ENCODE data around the gene PEX14.

Gene PEX14

DNA sequence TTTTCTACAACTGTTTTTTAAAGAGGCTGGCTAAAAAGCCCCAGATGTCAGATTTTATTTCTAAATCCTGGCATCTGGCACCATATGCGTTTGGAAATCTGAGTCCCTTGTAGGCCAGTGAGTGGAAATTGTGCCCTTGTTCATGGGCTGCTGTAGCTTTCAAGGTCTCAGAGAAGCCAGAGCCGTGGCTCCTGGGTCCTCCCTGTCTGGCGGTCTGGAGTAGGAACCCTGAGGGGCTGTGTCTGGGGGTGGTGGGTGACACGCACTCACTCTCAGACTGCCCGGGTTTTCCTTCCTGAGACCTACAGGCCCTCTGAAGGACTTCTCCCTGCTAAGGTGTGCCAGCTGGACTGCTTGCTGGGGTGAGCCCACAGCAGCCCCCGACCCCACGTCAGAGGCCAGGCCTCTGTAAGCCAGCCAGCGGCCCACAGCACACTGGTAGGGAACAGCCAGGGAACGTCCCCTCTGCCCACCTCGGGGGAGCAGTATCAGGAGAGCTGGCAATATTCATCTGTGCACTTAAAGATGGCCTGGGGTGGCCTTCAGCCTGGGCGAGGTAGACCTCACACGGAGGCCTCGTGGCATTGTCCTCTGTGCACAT lies 151.5 kb downstream of the PEX14 start:
- H3K27ac ChIP-seq, result no peak overlapping the region
- no peak overlapping the region for H3K4me2 ChIP-seq (ENCODE audit: low read length)
- no peak overlapping the region for H3K9ac ChIP-seq
- H3K4me3 ChIP-seq (ENCODE audit: low read depth, low read length), result no peak overlapping the region
- no peaks in the 10 kb centered on the region for H3K79me2 ChIP-seq
- H3K27me3 ChIP-seq (ENCODE audit: control insufficient read depth, insufficient read depth, low read length), result no peaks in the 10 kb centered on the region
- TF ChIP-seq, protein P1, sequence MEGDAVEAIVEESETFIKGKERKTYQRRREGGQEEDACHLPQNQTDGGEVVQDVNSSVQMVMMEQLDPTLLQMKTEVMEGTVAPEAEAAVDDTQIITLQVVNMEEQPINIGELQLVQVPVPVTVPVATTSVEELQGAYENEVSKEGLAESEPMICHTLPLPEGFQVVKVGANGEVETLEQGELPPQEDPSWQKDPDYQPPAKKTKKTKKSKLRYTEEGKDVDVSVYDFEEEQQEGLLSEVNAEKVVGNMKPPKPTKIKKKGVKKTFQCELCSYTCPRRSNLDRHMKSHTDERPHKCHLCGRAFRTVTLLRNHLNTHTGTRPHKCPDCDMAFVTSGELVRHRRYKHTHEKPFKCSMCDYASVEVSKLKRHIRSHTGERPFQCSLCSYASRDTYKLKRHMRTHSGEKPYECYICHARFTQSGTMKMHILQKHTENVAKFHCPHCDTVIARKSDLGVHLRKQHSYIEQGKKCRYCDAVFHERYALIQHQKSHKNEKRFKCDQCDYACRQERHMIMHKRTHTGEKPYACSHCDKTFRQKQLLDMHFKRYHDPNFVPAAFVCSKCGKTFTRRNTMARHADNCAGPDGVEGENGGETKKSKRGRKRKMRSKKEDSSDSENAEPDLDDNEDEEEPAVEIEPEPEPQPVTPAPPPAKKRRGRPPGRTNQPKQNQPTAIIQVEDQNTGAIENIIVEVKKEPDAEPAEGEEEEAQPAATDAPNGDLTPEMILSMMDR (IDR thresholded peaks at IDR 0.05), result no peak
- H3K4me1 ChIP-seq, result no peaks in the 10 kb centered on the region
- no peaks in the 10 kb centered on the region for H3K36me3 ChIP-seq (ENCODE audit: control insufficient read depth, insufficient read depth, low read length)
- H2AFZ ChIP-seq, result no peak overlapping the region
- no peaks in the 10 kb centered on the region for H3K9me3 ChIP-seq (ENCODE audit: control insufficient read depth, low read length)

DNA sequence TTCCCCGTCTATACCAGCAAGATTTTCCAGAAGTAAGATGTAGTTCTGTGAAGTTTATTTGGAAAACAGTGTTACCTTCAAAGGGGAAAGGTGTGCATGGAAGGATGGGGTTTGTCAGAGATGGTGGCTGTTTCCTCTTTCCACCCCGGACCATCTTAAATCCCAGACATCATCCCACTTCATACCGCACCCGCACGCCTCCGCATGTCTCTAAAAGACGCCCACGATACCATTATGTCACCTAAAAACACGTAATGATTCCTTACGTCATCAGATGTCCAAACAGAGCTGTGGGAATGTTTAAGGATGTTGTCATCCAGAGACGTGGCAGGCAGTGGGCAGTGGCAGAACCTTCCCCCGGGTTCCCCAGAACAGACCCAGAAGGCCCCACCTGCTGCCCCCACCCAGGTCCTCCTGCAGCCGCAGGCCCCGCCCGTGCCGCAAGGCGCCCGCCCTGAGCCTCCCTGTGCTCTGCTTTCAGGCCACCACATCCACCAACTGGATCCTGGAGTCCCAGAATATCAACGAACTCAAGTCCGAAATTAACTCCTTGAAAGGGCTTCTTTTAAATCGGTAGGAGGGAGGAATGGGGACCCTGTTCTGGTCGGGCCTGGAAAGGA lies 152.2 kb downstream of the PEX14 start:
- Histone ChIP-seq H3K79me2 (no peaks in the 10 kb centered on the region), H3K9ac (no peak overlapping the region), H3K4me1 (no peaks in the 10 kb centered on the region), H3K27me3 (ENCODE audit: control insufficient read depth, insufficient read depth, low read length) (no peaks in the 10 kb centered on the region), H3K27ac (no peak overlapping the region), H3K9me3 (ENCODE audit: control insufficient read depth, low read length) (no peaks in the 10 kb centered on the region), H2AFZ (no peak overlapping the region), H3K36me3 (ENCODE audit: control insufficient read depth, insufficient read depth, low read length) (no peaks in the 10 kb centered on the region), H3K4me2 (ENCODE audit: low read length) (no peak overlapping the region), H3K4me3 (ENCODE audit: low read depth, low read length) (no peak overlapping the region)
- TF ChIP-seq, protein P1 (IDR thresholded peaks at IDR 0.05), result no peak

DNA sequence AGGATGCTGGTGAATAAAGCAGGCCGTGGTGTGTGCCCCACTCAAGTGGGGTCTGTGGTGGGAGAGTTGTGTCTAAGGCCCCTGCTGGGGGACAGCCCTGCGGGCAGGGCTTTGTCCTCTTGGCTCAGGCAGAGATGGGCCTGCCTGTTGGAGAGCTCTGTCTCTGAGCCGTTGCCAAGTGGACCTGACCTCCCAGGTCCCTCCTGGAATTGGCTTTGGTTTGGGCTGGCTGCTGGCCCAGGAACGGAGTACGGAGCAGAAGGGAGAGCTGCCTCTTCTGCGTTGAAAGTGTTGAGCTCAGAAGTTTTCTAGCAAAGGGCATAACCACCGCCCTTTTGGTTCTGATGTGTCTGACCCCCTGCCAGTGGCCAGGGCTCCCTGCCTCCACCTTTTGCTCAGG lies 153.9 kb downstream of the PEX14 start:
- no peak overlapping the region for H3K27ac ChIP-seq
- no peak overlapping the region for H3K9ac ChIP-seq
- H3K4me2 ChIP-seq (ENCODE audit: low read length), result no peak overlapping the region
- no peaks in the 10 kb centered on the region for H3K79me2 ChIP-seq
- no peaks in the 10 kb centered on the region for H3K9me3 ChIP-seq (ENCODE audit: control insufficient read depth, low read length)
- TF ChIP-seq, protein P1 (IDR thresholded peaks at IDR 0.05), result no peak
- no peak overlapping the region for H3K4me3 ChIP-seq (ENCODE audit: low read depth, low read length)
- H3K4me1 ChIP-seq, result no peaks in the 10 kb centered on the region
- H3K36me3 ChIP-seq (ENCODE audit: control insufficient read depth, insufficient read depth, low read length), result no peaks in the 10 kb centered on the region
- H2AFZ ChIP-seq, result no peak overlapping the region
- no peaks in the 10 kb centered on the region for H3K27me3 ChIP-seq (ENCODE audit: control insufficient read depth, insufficient read depth, low read length)

DNA sequence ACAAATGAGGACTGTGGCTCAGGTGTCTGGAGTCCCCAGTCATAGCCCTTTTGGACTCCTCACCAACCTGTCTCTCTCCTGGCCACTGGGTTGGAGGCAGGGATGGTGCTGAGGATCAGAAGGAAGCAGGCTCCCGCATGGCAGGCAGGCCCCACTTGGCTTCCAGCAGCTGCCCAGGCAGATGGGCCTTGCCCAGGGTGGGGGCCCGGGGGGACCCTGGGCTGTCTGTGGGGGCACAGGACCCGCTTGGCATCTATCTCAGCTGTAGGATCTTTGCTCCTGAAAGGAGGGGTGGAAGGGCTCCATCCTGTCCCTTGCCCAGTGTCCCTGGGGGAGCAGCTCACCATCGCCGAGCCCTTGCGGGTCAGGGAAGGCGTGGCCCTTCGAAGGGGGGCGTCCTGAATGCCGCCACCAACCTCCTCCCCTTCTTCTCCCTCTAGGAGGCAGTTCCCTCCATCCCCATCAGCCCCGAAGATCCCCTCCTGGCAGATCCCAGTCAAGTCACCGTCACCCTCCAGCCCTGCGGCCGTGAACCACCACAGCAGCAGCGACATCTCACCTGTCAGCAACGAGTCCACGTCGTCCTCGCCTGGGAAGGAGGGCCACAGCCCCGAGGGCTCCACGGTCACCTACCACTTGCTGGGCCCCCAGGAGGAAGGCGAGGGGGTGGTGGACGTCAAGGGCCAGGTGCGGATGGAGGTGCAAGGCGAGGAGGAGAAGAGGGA lies 154.5 kb downstream of the PEX14 start:
- no peak overlapping the region for H3K27ac ChIP-seq
- no peaks in the 10 kb centered on the region for H3K36me3 ChIP-seq (ENCODE audit: control insufficient read depth, insufficient read depth, low read length)
- H3K4me1 ChIP-seq, result no peaks in the 10 kb centered on the region
- no peaks in the 10 kb centered on the region for H3K27me3 ChIP-seq (ENCODE audit: control insufficient read depth, insufficient read depth, low read length)
- H3K4me3 ChIP-seq (ENCODE audit: low read depth, low read length), result no peak overlapping the region
- TF ChIP-seq, protein P1 (IDR thresholded peaks at IDR 0.05), result no peak
- no peak overlapping the region for H3K9ac ChIP-seq
- H3K79me2 ChIP-seq, result no peaks in the 10 kb centered on the region
- no peak overlapping the region for H2AFZ ChIP-seq
- H3K9me3 ChIP-seq (ENCODE audit: control insufficient read depth, low read length), result no peaks in the 10 kb centered on the region
- no peak overlapping the region for H3K4me2 ChIP-seq (ENCODE audit: low read length)
